ENCODE data around the gene C1QTNF9. TPM values are rescaled to one million over a fixed set of nuclear protein-coding genes. Genes with fewer than 3 reads are reported as not detected.

C1QTNF9 gene
- total and polyA plus RNA-seq, 5 donors: 0.12 to 1.8 (median 0.79) TPM

DNA sequence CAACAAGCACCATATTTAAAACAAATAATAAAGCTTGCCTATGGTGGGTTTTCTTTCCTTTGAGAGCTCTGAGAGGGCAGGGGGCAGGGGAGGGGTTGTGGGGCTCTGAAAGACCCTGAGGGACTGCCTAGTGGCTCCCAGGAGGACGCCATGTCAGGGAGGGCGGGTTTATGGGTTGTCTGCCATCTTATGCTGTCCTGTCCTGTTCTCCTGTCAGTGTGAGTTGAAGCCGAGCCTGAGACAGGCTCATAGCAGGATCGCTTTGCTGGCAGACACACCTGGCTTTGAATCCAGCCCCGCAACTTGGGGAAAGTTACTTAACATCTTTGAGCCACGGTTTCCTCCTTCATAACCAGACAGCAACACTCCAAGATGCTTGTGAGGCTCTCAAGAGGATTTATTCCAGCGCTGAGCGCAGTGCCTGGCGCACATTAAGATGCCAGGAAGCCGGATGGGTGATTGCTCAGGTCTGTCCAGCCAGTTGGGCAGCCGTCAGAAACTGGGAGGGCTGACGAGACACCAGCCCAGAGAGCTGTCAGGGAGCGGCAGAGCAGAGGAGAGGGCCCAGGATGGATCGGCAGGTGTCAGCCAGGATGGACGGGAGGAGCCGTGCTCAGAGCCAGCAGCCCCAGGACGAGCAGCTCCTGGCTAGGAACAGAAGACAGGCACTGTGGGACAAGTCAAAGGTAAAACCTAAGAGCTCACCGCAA is 36.8 kb upstream of the C1QTNF9 start:
- H3K4me1 ChIP-seq (ENCODE audit: control insufficient read depth, insufficient read depth, low read length): peaks cover 5% of the 10 kb centered on the region
- H3K9me3 ChIP-seq (ENCODE audit: control insufficient read depth, low read length): no peaks in the 10 kb centered on the region
- DNase-seq (peak; percentile 34 to 71 (median 58)), ATAC-seq (peak; percentile 8 to 9)
- 49% methylated on average over 18 of the region's 18 CpGs for WGBS
- intact Hi-C loops (cut with DNase I): no loop called here
- H3K27me3 ChIP-seq (ENCODE audit: control insufficient read depth, insufficient read depth): no peaks in the 10 kb centered on the region
- peak overlapping the region; percentile 66 for H3K4me3 ChIP-seq (ENCODE audit: low read length)
- H3K27ac ChIP-seq (ENCODE audit: low read length): peak overlapping the region; percentile 89

DNA sequence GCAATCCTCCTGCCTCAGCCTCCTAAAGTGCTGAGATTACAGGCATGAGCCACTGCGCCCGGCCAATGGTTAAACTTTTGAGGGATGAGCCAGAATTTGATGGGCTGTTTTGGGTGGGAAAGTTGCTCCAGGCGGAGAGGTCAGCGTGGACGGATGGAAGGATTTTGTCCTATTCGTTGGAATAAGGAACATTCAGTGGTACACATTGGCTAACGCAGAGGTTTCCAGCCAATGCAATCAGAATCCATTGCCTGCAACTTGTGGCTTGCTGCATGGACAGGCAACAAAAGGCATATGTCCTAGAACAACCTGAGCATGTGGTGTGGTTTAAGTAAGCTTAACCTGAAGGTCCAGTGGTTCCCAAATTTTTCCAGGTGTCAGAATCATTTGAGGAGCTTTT is 35.5 kb upstream of the C1QTNF9 start:
- H3K27ac ChIP-seq (ENCODE audit: low read length): no peak overlapping the region
- intact Hi-C loops (cut with DNase I): no loop called here
- 87% methylated on average over 7 of the region's 7 CpGs for WGBS

DNA sequence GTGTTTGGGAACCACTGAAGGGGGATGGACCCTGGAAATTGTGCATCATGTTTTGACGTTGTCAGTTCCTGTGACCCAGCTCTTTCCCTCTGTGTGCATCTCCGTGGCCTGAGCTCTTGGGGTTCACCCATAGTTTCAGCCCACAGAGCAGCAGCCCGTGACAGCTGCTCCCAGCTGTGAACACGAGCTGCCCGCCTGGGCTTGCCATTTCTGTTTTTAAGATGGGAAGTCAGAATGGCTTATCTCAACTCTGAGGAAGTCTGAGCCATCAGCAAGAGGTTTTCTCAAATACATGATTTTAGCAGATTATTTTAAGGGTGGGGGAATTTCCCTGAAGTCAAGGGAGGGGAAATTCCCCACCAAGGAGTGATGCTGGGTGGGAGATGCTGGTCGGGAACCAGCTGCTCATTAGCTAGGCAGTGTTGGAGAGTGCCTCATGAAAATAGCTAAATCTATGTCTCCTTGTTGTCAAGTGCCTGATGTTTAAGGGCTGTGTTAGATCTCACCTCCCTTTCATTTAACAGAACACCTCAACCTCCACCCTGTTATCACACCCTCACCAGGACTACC is 34.8 kb upstream of the C1QTNF9 start:
- intact Hi-C loops (cut with DNase I): no loop called here
- Histone ChIP-seq H3K4me3 (ENCODE audit: low read length) (no peak overlapping the region), H3K9me3 (ENCODE audit: control insufficient read depth, low read length) (no peaks in the 10 kb centered on the region), H3K27me3 (ENCODE audit: control insufficient read depth, insufficient read depth) (no peaks in the 10 kb centered on the region), H3K27ac (ENCODE audit: low read length) (peak overlapping the region; percentile 40), H3K4me1 (ENCODE audit: control insufficient read depth, insufficient read depth, low read length) (peaks cover 5% of the 10 kb centered on the region)
- 32% methylated on average over 6 of the region's 6 CpGs for WGBS
- DNase-seq (peak; percentile 60 to 87 (median 83)), ATAC-seq (peak in 1 of 2 donors; percentile 63)

More for the DNA sequence above, 35.5 kb upstream of the C1QTNF9 start:
- Histone ChIP-seq H3K9me3 (ENCODE audit: control insufficient read depth, low read length) (no peaks in the 10 kb centered on the region), H3K4me1 (ENCODE audit: control insufficient read depth, insufficient read depth, low read length) (peaks cover 5% of the 10 kb centered on the region), H3K27me3 (ENCODE audit: control insufficient read depth, insufficient read depth) (no peaks in the 10 kb centered on the region), H3K4me3 (ENCODE audit: low read length) (no peak overlapping the region)
- no peak for ATAC-seq
- no peak for DNase-seq

DNA sequence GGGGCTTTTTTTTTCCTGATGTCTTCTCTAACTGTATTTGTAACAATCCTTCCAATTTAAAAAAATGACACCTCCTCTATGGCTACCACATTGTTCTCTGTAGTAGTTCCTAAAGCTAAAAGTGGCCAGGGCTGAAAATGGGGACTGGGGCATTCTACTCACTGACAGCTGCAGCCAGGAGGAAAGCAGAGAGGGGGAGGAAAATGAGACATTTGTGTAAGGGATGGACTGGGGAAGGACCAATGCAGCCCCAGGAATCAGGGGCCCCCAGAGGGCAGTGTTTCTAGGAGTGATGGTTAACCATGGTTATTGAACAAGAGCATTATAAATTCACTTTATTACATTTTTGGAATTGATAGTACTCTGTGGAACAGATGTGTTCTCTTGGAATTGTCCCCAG is 34.3 kb upstream of the C1QTNF9 start:
- Histone ChIP-seq H3K4me3 (ENCODE audit: low read length) (no peak overlapping the region), H3K27ac (ENCODE audit: low read length) (no peak overlapping the region), H3K4me1 (ENCODE audit: control insufficient read depth, insufficient read depth, low read length) (peaks cover 5% of the 10 kb centered on the region), H3K27me3 (ENCODE audit: control insufficient read depth, insufficient read depth) (no peaks in the 10 kb centered on the region), H3K9me3 (ENCODE audit: control insufficient read depth, low read length) (no peaks in the 10 kb centered on the region)
- DNase-seq: no peak
- intact Hi-C loops (cut with DNase I): no loop called here
- ATAC-seq: no peak

DNA sequence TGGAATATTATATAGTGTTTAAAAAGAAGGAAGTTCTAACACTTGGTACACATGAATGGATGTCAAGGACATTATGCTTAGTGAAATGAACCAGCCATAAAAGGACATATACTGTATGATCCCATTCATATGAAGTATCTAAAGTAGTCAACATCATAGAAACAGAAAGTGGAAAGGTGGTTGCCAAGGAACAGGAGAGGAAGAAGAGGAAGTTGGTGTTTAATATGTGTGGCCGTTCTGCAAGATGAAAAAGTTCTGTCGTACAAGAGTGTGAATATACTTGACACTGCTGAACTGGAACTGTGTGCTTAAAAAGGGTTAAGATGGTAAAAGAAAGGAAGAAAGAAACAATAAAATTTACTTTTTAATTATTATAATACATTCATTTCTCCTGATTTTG is 33.1 kb upstream of the C1QTNF9 start:
- intact Hi-C loops (cut with DNase I): no loop called here
- H3K27me3 ChIP-seq (ENCODE audit: control insufficient read depth, insufficient read depth): no peaks in the 10 kb centered on the region
- H3K4me3 ChIP-seq (ENCODE audit: low read length): no peak overlapping the region
- DNase-seq (no peak), ATAC-seq (no peak)
- H3K4me1 ChIP-seq (ENCODE audit: control insufficient read depth, insufficient read depth, low read length): peaks cover 4% of the 10 kb centered on the region
- WGBS: 60% methylated on average over 2 of the region's 2 CpGs
- no peaks in the 10 kb centered on the region for H3K9me3 ChIP-seq (ENCODE audit: control insufficient read depth, low read length)
- no peak overlapping the region for H3K27ac ChIP-seq (ENCODE audit: low read length)

DNA sequence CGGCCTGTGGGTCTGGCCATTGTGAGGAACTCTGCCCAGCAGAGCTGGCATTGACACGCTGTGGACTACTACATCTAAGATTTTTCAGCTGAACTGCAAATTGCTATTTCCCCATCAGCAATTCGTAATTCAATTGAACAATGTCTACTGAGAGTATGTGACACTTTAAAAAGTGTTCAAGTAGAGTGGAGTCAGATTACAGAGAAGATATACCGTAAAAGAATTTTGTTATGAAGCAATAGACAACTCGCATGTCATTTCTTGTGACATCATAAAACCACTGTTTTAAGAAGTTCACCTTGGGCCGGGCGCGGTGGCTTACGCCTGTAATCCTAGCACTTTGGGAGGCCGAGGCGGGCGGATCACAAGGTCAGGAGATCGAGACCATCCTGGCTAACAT is 32.5 kb upstream of the C1QTNF9 start:
- H3K9me3 ChIP-seq (ENCODE audit: control insufficient read depth, low read length): no peaks in the 10 kb centered on the region
- WGBS: 92% methylated on average over 13 of the region's 13 CpGs
- ATAC-seq (no peak), DNase-seq (no peak)
- peaks cover 9% of the 10 kb centered on the region for H3K4me1 ChIP-seq (ENCODE audit: control insufficient read depth, insufficient read depth, low read length)
- no peak overlapping the region for H3K27ac ChIP-seq (ENCODE audit: low read length)
- no peaks in the 10 kb centered on the region for H3K27me3 ChIP-seq (ENCODE audit: control insufficient read depth, insufficient read depth)
- no peak overlapping the region for H3K4me3 ChIP-seq (ENCODE audit: low read length)
- intact Hi-C loops (cut with DNase I): no loop called here

DNA sequence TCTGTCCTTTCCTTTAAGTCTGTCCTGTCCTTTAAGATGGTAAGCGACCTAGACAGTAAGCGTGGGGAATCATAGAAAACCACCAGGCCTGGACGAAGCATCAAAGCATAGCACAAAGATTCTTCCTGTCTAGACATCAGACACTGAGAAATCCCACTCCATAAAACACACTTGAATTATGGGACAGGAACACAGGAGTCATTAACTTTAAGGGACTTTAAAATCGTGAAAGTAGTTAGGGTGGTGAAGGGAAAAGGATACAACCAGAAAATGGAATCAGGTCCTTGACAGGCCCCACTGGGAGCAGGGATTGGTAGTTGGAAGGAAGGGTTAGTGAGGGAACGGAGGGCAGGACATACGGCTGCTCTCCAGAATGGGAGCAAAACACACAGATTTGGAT is 31.6 kb upstream of the C1QTNF9 start:
- Histone ChIP-seq H3K4me1 (ENCODE audit: control insufficient read depth, insufficient read depth, low read length) (peaks cover 13% of the 10 kb centered on the region), H3K27ac (ENCODE audit: low read length) (no peak overlapping the region), H3K4me3 (ENCODE audit: low read length) (no peak overlapping the region), H3K9me3 (ENCODE audit: control insufficient read depth, low read length) (no peaks in the 10 kb centered on the region), H3K27me3 (ENCODE audit: control insufficient read depth, insufficient read depth) (no peaks in the 10 kb centered on the region)
- DNase-seq: no peak
- intact Hi-C loops (cut with DNase I): no loop called here
- no peak for ATAC-seq
- WGBS: 96% methylated on average over 6 of the region's 6 CpGs

DNA sequence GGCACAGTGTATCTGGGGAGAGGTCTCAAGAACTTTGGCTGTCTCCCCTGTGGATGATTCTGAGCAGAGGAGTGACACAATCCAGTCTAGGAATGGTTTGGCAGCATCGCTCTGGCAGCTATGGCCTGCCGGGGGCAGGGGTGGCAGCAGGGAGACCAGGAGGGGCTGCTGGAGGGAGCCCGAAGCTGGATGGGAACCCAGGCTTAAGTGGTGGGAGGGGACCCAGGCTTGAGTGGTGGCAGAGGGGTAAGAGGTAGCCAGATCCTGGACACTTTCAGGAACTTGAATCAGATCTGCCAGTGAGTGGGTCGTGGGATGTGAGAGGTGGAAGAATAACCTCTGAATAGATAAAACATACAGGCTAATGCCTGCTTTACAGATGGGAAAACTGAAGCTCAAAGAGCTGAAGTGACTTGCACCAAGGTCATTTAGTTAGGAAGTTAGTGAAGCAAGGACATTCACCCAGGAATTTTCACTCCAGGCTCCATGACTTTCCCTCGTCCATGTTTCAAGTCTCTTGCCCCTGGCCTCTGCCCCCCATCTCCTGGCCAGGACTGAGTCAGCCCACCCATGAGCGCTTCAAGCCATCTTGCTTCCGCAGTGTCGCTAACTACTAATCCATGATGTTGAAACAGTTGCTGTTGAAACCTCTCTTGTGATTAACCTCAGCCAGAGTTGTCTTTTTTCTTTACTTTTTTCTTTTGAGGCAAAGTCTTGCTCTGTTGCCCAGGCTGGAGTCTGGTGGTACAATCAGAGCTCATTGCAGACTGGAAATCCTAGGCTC is 29.9 kb upstream of the C1QTNF9 start:
- DNase-seq (no peak), ATAC-seq (no peak)
- 86% methylated on average over 8 of the region's 8 CpGs for WGBS
- H3K27me3 ChIP-seq (ENCODE audit: control insufficient read depth, insufficient read depth): no peaks in the 10 kb centered on the region
- H3K4me3 ChIP-seq (ENCODE audit: low read length): no peak overlapping the region
- H3K9me3 ChIP-seq (ENCODE audit: control insufficient read depth, low read length): no peaks in the 10 kb centered on the region
- intact Hi-C loops (cut with DNase I): no loop called here
- peaks cover 10% of the 10 kb centered on the region for H3K4me1 ChIP-seq (ENCODE audit: control insufficient read depth, insufficient read depth, low read length)
- H3K27ac ChIP-seq (ENCODE audit: low read length): no peak overlapping the region

DNA sequence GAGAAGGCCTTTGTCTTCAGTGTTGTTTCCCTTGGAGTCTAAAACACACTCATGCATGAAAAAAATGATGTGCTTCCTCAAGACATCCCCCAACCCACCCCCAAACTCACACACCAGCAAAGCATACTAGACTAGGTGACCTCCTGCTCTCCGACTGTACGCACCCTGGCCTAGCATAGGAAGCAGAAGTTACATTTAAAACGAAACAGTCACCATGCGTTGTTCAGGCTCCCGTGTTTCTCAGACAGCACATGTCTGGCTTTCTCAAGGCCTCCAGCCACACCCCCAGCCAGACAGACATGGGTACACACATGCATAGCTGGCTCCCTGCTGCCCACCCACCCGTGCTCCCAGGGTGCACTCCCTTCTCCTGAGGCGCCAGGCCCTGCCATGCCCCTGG is 28.7 kb upstream of the C1QTNF9 start:
- no peak for DNase-seq
- intact Hi-C loops (cut with DNase I): no loop called here
- no peak overlapping the region for H3K27ac ChIP-seq (ENCODE audit: low read length)
- H3K4me3 ChIP-seq (ENCODE audit: low read length): no peak overlapping the region
- peaks cover 10% of the 10 kb centered on the region for H3K4me1 ChIP-seq (ENCODE audit: control insufficient read depth, insufficient read depth, low read length)
- WGBS: 81% methylated on average over 7 of the region's 7 CpGs
- H3K9me3 ChIP-seq (ENCODE audit: control insufficient read depth, low read length): no peaks in the 10 kb centered on the region
- no peaks in the 10 kb centered on the region for H3K27me3 ChIP-seq (ENCODE audit: control insufficient read depth, insufficient read depth)
- ATAC-seq: peak; percentile 6 to 33

DNA sequence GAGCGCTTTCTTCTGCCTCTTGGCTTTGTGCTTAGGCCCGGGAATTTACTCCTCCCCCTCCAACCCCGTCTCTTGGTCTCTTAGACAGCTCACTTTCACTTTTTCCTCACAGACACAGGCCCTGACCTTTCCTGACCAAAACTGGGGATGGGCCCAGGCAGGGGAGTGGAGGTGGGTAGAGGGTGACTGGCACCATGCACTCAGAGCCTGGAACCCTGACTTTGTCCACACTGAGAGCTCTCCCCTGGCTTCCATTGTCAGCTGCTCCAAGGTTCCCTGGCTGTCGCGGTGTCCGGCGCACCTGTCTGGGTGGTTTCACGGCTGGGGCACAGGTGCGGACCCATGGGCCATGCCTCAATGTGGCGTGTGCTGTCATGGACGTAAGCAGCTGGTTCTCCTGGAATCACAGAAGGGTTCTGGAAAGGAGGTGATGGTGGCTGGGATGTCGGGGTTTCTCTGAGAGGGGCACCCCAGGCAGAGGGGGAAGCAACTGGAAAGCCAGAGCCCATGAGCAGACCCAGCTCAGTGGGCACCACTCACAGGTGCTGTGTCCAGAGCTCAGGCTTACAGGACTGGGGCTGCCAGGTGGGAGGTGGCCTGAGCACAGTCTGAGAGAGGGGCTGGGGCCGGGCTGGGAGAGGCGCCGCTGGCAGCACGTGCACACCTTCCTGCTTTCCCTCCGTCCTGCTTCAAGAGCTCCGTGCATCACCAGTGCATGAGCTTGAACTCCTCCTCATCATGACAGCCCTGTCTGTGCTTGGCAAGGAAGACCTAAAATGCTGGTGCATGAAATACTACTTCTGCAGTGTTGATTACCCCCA is 28.0 kb upstream of the C1QTNF9 start:
- WGBS: 90% methylated on average over 18 of the region's 18 CpGs
- Histone ChIP-seq H3K4me3 (ENCODE audit: low read length) (no peak overlapping the region), H3K27me3 (ENCODE audit: control insufficient read depth, insufficient read depth) (no peaks in the 10 kb centered on the region), H3K9me3 (ENCODE audit: control insufficient read depth, low read length) (no peaks in the 10 kb centered on the region), H3K4me1 (ENCODE audit: control insufficient read depth, insufficient read depth, low read length) (peaks cover 10% of the 10 kb centered on the region), H3K27ac (ENCODE audit: low read length) (no peak overlapping the region)
- intact Hi-C loops (cut with DNase I): no loop called here
- ATAC-seq (peak; percentile 26 to 30), DNase-seq (no peak)

DNA sequence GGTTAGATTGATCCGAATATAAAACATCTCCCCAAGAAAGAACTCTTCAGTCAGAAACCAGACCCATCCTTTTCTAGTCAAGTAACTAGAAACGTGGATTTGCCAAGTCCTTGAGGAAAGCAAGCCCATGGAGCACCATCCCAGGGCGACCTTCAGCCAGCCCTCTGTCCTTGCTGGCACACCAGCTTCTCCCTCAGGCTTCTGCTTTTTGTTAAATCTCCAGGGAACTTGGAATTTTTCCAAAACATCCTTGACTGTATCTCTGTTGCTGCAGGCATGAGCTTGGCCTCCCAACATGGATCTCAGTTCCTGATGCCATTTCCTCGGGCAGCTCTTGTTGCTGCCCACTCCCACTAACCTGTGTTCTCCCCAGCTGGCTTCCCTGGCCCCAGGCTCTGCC is 27.1 kb upstream of the C1QTNF9 start:
- ATAC-seq: no peak
- peaks cover 10% of the 10 kb centered on the region for H3K4me1 ChIP-seq (ENCODE audit: control insufficient read depth, insufficient read depth, low read length)
- H3K4me3 ChIP-seq (ENCODE audit: low read length): no peak overlapping the region
- H3K9me3 ChIP-seq (ENCODE audit: control insufficient read depth, low read length): no peaks in the 10 kb centered on the region
- DNase-seq: no peak
- H3K27me3 ChIP-seq (ENCODE audit: control insufficient read depth, insufficient read depth): no peaks in the 10 kb centered on the region
- no peak overlapping the region for H3K27ac ChIP-seq (ENCODE audit: low read length)
- intact Hi-C loops (cut with DNase I): no loop called here
- 71% methylated on average over 4 of the region's 4 CpGs for WGBS

Measured in right cardiac atrium (tissue), 5 donors.